Neuron (in vitro differentiated cells): ENCODE results near the gene ITGB2.

Source experiments
- H2AFZ ChIP-seq: one replicate; pipeline ENCODE4 v1.6.1; 2013; ENCODE audit warnings: low read depth, mild to moderate bottlenecking, inconsistent platforms, low read length, moderate library complexity
- H3K27me3 ChIP-seq: one replicate; pipeline ENCODE4 v1.6.1; 2013; ENCODE audit warnings: low read length; ENCODE audit not compliant: insufficient read depth
- H3K36me3 ChIP-seq: one replicate; pipeline ENCODE4 v1.6.1; 2013; ENCODE audit warnings: low read length; ENCODE audit not compliant: insufficient read depth
- H3K4me1 ChIP-seq: one replicate; pipeline ENCODE4 v1.6.1; 2013; ENCODE audit warnings: low read length; ENCODE audit not compliant: insufficient read depth
- H3K4me3 ChIP-seq: 2 replicates; pipeline ENCODE4 v1.5.1; 2013; ENCODE audit warnings: mild to moderate bottlenecking, low read length, moderate library complexity
- H3K9me3 ChIP-seq: one replicate; pipeline ENCODE4 v1.6.1; 2013; ENCODE audit warnings: low read length

ITGB2 gene

GRCh38 chr21:44942566-44942965, 21.9 kb upstream of the ITGB2 start:
- Histone ChIP-seq H2AFZ (no peak overlapping the region), H3K9me3 (no peaks in the 10 kb centered on the region), H3K36me3 (peaks cover 23% of the 10 kb centered on the region), H3K27me3 (no peaks in the 10 kb centered on the region), H3K4me1 (peaks cover 22% of the 10 kb centered on the region), H3K4me3 (no peak overlapping the region)

DNA sequence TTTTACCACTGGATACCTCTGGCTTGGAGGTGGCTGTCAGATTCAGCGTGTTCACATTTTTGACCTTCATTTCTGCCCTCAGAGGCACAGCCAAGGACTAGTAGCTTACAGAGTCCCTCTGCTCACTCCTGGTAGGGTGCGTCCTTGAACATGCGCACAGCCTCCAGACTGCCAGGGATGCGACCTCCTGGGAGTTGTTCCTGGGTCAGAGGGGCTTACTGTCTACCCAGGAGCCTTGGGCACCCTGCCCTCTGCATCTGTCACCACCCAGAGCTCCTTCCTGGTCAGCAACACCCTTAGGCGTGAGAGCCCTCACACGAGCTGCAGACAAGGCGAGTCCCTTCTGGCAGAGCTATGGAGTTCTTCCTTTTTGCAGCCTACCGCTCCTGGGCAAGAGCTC, 20.9 kb upstream of the ITGB2 start:
- Histone ChIP-seq H3K36me3 (peaks cover 23% of the 10 kb centered on the region), H3K4me3 (peak overlapping the region; percentile 74)

DNA sequence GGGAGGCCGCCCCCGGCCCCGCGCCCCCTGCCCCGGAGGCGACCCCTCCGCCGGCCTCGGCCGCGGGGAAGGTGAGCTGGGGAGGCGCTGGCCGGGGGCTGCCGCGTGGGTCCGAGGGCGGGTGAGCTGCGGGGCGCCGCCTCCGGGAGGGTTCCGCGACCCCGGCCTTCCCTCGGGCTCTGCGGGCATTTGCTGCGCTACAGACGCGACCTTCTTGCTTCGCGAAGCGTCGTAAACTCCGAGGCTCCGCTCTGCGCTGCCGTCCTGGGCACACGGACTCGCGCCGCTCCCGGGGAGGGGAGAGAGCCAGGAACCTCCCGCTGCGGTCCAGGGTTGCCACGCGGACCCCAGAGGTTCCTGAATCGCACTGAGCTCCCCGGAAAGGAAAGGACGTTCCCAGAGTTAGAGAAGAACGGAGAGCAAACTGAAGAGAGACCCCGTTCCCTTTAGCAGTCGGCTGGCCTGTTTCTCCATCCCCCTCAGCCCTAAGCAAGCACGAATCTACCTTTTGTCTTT, 19.5 kb upstream of the ITGB2 start:
- no peaks in the 10 kb centered on the region for H3K9me3 ChIP-seq
- no peaks in the 10 kb centered on the region for H3K27me3 ChIP-seq
- H2AFZ ChIP-seq = peak overlapping the region; percentile 74
- H3K36me3 ChIP-seq = peaks cover 23% of the 10 kb centered on the region
- peaks cover 22% of the 10 kb centered on the region for H3K4me1 ChIP-seq
- H3K4me3 ChIP-seq = peak overlapping the region; percentile 74

More for the DNA sequence above, 20.9 kb upstream of the ITGB2 start:
- no peaks in the 10 kb centered on the region for H3K9me3 ChIP-seq
- peaks cover 22% of the 10 kb centered on the region for H3K4me1 ChIP-seq
- no peaks in the 10 kb centered on the region for H3K27me3 ChIP-seq
- no peak overlapping the region for H2AFZ ChIP-seq

DNA sequence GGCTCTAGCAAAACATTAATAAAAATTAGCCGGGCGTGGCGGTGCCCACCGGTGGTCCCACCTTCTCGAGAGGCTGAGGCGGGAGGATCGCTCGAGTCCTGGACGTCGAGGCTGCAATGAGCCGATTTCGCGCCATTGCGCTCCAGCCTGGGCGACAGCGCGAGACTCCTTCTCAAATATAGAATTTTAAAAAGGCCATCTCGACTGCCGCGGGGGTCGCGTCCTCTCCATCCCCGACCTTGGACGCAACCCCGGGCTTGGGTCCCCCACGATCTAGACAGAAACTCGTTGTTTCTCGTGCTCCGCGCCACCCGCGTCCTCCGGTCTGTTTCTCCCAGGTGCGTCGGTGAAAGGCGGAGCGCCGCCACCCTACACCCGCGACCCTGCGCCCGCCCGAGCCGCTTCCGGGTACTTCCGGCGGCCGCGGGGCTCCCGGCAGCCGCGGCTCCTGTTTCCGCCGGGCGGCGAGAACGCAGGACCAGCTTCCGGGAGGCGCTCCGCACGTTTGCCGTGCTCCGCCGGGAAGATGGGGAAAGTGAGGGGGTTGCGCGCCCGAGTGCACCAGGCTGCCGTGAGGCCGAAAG, 18.9 kb upstream of the ITGB2 start, which contains the start of gene SLX9:
Gene SLX9, plus strand, starts transcription at position 498 of the 584 bp plus-strand sequence. Its CDS starts 29 bp downstream, at position 527.
- peaks cover 22% of the 10 kb centered on the region for H3K4me1 ChIP-seq
- H3K36me3 ChIP-seq = peaks cover 19% of the 10 kb centered on the region
- H3K27me3 ChIP-seq = no peaks in the 10 kb centered on the region
- H3K9me3 ChIP-seq = no peaks in the 10 kb centered on the region
- peak within 1 kb of the TSS; percentile 74 for H2AFZ ChIP-seq
- peak within 1 kb of the TSS; percentile 74 for H3K4me3 ChIP-seq

DNA sequence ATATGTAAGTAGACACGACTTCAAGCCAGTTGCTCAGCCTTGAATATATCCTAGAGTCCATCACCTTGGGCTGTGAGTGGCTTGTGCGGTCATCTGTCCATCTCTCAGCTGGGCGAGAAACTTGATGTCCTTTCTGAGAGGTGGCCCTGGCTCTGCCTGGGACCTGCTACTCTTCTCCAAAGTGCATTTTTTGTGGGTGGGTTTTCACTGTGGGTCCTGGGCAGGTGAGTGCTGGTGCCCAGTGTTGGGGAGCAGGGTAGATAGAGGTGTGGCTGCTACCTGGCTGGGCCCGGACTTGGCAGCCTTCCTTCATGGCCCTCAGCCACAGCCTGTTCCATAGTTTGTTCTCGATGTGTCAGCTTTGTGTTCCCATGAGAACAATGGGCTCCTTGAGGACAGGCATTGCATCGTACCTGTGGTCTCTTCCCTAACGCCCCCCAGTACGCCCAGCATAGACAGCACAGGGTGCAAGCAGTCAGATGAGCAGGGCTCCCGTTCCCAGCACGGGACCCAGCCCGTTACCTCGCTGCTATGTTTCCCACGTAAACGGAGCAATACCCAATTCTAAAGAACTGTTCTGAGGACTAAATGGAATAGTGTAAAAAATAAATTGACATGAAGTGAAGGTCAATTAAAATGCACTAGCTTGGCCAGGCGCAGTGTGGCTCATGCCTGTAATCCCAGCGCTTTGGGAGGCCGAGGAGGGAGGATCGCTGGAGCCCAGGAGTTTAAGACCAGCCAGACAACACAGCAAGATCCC, 18.3 kb upstream of the ITGB2 start:
- H3K4me3 ChIP-seq = peak overlapping the region; percentile 74
- H3K27me3 ChIP-seq = no peaks in the 10 kb centered on the region

DNA sequence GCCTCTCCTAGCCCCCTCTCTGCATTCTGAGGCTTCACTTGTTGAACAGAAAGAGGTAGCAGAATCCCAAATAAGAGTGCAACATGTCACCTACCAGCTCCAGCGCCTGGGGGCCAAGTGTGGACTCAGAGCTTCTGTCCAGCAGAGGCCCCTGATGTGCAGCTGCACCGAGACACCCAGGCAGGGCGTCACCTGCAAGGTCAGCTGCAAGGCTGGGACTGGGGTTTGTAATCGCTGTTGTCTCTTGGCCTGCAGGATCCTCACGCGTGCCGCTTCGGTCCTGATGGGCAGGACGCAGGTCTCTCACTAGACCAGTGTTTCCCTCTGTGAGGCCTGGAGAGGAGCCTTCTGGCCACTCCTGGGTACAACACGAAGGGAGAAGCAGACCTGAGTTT, 14.8 kb upstream of the ITGB2 start:
- Histone ChIP-seq H3K4me3 (no peak overlapping the region), H3K27me3 (peaks cover 21% of the 10 kb centered on the region), H3K36me3 (no peaks in the 10 kb centered on the region), H2AFZ (no peak overlapping the region), H3K9me3 (no peaks in the 10 kb centered on the region), H3K4me1 (peaks cover 8% of the 10 kb centered on the region)

More for the DNA sequence above, 18.3 kb upstream of the ITGB2 start:
- Histone ChIP-seq H3K4me1 (peaks cover 22% of the 10 kb centered on the region), H2AFZ (peak overlapping the region; percentile 74), H3K36me3 (peaks cover 13% of the 10 kb centered on the region), H3K9me3 (no peaks in the 10 kb centered on the region)

GRCh38 chr21:44934797-44935532, 14.3 kb upstream of the ITGB2 start:
- H3K9me3 ChIP-seq = no peaks in the 10 kb centered on the region
- H3K36me3 ChIP-seq = no peaks in the 10 kb centered on the region
- H2AFZ ChIP-seq = no peak overlapping the region
- peaks cover 27% of the 10 kb centered on the region for H3K27me3 ChIP-seq
- H3K4me3 ChIP-seq = no peak overlapping the region
- peaks cover 6% of the 10 kb centered on the region for H3K4me1 ChIP-seq

DNA sequence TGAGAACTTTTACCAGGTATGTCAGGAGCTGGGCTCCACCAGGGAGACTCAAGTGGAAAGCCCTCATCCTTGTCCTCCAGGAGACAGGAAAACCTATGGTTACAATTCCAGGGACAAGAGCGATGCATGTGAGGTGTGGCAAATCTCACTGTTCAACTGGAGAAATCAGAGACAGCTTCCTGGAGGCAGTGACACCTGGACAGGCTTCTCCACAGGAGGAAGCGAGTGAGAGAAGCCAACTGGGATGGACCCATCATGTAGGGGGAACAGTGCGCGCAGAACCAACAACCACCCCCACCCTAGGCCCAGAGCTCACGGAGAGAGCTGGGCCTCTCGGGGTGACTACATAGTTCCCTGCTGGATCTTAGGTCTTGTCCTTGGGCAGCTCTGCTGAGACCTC, 13.6 kb upstream of the ITGB2 start:
- Histone ChIP-seq H3K9me3 (no peaks in the 10 kb centered on the region), H2AFZ (no peak overlapping the region), H3K4me3 (no peak overlapping the region), H3K27me3 (peaks cover 34% of the 10 kb centered on the region), H3K4me1 (peaks cover 6% of the 10 kb centered on the region), H3K36me3 (no peaks in the 10 kb centered on the region)

GRCh38 chr21:44933918-44934260, 13.2 kb upstream of the ITGB2 start:
- Histone ChIP-seq H2AFZ (no peak overlapping the region), H3K9me3 (no peaks in the 10 kb centered on the region), H3K4me3 (no peak overlapping the region), H3K27me3 (peaks cover 38% of the 10 kb centered on the region), H3K36me3 (no peaks in the 10 kb centered on the region), H3K4me1 (peaks cover 2% of the 10 kb centered on the region)

GRCh38 chr21:44933199-44933917, 12.7 kb upstream of the ITGB2 start:
- Histone ChIP-seq H3K27me3 (peaks cover 42% of the 10 kb centered on the region), H2AFZ (no peak overlapping the region), H3K9me3 (no peaks in the 10 kb centered on the region), H3K4me3 (no peak overlapping the region), H3K4me1 (peaks cover 2% of the 10 kb centered on the region), H3K36me3 (no peaks in the 10 kb centered on the region)

- Histone ChIP-seq H3K9me3 (no peaks in the 10 kb centered on the region), H3K4me1 (peaks cover 6% of the 10 kb centered on the region), H2AFZ (no peak overlapping the region), H3K27me3 (peaks cover 50% of the 10 kb centered on the region), H3K36me3 (no peaks in the 10 kb centered on the region), H3K4me3 (no peak overlapping the region)
These were observed 11.9 kb upstream of the ITGB2 start for GRCh38 chr21:44932408-44933181.
